Duodenal mucosa (tissue), 2 donors: Measurements from ENCODE around the gene KRTAP10-7.
"Not testable (repeated sequence)": the region's sequence is repeated elsewhere in the genome, so short reads cannot be mapped to it uniquely, and the experiment has no call there.

Experiments used
- H3K27ac ChIP-seq: one replicate; pipeline ENCODE4 v1.7.0; 2013; ENCODE audit warnings: low read depth, low read length
- H3K27me3 ChIP-seq, 2 donors: one replicate each; pipeline ENCODE4 v1.7.0; 2013; ENCODE audit warnings: low read length in 2 of 2, control low read depth in 1 of 2; ENCODE audit not compliant: insufficient read depth in 2 of 2, control insufficient read depth in 1 of 2
- H3K36me3 ChIP-seq, 2 donors: one replicate each; pipeline ENCODE4 v1.7.0; 2013; ENCODE audit warnings: low read length in 2 of 2, control low read depth in 1 of 2; ENCODE audit not compliant: insufficient read depth in 2 of 2, control insufficient read depth in 1 of 2
- H3K4me1 ChIP-seq, 2 donors: one replicate each; pipeline ENCODE4 v1.7.0; 2013; ENCODE audit warnings: low read length in 2 of 2, control low read depth in 1 of 2; ENCODE audit not compliant: insufficient read depth in 2 of 2, control insufficient read depth in 1 of 2
- H3K4me3 ChIP-seq, 2 donors: one replicate each; pipeline ENCODE4 v1.7.0; 2013; ENCODE audit warnings: low read length in 2 of 2, low read depth in 1 of 2
- H3K9ac ChIP-seq, 2 donors: one replicate each; pipeline ENCODE4 v1.7.0; 2013; ENCODE audit warnings: low read length in 2 of 2, low read depth in 1 of 2
- H3K9me3 ChIP-seq, 2 donors: one replicate each; pipeline ENCODE4 v1.7.0; 2013; ENCODE audit warnings: low read length in 2 of 2, control low read depth in 1 of 2; ENCODE audit not compliant: control insufficient read depth in 1 of 2

Gene KRTAP10-7

GRCh38 chr21:44601091-44601490 is 694 bp downstream of the KRTAP10-7 start:
- H3K4me3 ChIP-seq, H3K9me3 ChIP-seq, H3K4me1 ChIP-seq, H3K27ac ChIP-seq, H3K9ac ChIP-seq, H3K36me3 ChIP-seq: not testable (repeated sequence)
- peaks cover 5 to 21% of the 10 kb centered on the region in 2 donors for H3K27me3 ChIP-seq

- peaks cover 5 to 21% of the 10 kb centered on the region in 2 donors for H3K27me3 ChIP-seq
- H3K9me3 ChIP-seq, result no peaks in the 10 kb centered on the region
- H3K27ac ChIP-seq, result no peak overlapping the region
- no peaks in the 10 kb centered on the region for H3K36me3 ChIP-seq
- no peak overlapping the region for H3K4me3 ChIP-seq
- H3K4me1 ChIP-seq, result no peaks in the 10 kb centered on the region
- no peak overlapping the region for H3K9ac ChIP-seq
Measured at GRCh38 chr21:44601596-44602462, 1.4 kb downstream of the KRTAP10-7 start.

- Histone ChIP-seq H3K9me3 (no peaks in the 10 kb centered on the region), H3K27me3 (peaks cover 5 to 21% of the 10 kb centered on the region in 2 donors), H3K9ac (no peak overlapping the region), H3K36me3 (no peaks in the 10 kb centered on the region), H3K4me3 (no peak overlapping the region), H3K4me1 (no peaks in the 10 kb centered on the region), H3K27ac (no peak overlapping the region)
Measured at GRCh38 chr21:44602463-44602850, 2.1 kb downstream of the KRTAP10-7 start.

- no peaks in the 10 kb centered on the region for H3K9me3 ChIP-seq
- no peak overlapping the region for H3K27ac ChIP-seq
- H3K36me3 ChIP-seq, result no peaks in the 10 kb centered on the region
- H3K4me1 ChIP-seq, result no peaks in the 10 kb centered on the region
- peaks cover 5 to 21% of the 10 kb centered on the region in 2 donors for H3K27me3 ChIP-seq
- H3K4me3 ChIP-seq, result no peak overlapping the region
- no peak overlapping the region for H3K9ac ChIP-seq
Measured at GRCh38 chr21:44603109-44603875, 2.9 kb downstream of the KRTAP10-7 start.

GRCh38 chr21:44603911-44604310 is 3.5 kb downstream of the KRTAP10-7 start:
- H3K36me3 ChIP-seq, result no peaks in the 10 kb centered on the region
- H3K9ac ChIP-seq, result no peak overlapping the region
- H3K4me3 ChIP-seq, result no peak overlapping the region
- no peaks in the 10 kb centered on the region for H3K9me3 ChIP-seq
- H3K27me3 ChIP-seq, result peaks cover 5 to 21% of the 10 kb centered on the region in 2 donors
- H3K4me1 ChIP-seq, result no peaks in the 10 kb centered on the region
- H3K27ac ChIP-seq, result no peak overlapping the region

- Histone ChIP-seq H3K4me1 (no peaks in the 10 kb centered on the region), H3K9me3 (peaks cover 5 to 7% of the 10 kb centered on the region in 2 donors), H3K9ac (no peak overlapping the region)
Measured at GRCh38 chr21:44606495-44606894, 6.1 kb downstream of the KRTAP10-7 start.

GRCh38 chr21:44609193-44609592 is 8.8 kb downstream of the KRTAP10-7 start:
- Histone ChIP-seq H3K9me3 (peaks cover 5 to 7% of the 10 kb centered on the region in 2 donors), H3K36me3 (no peaks in the 10 kb centered on the region), H3K27me3 (no peaks in the 10 kb centered on the region), H3K9ac (no peak overlapping the region), H3K27ac (no peak overlapping the region), H3K4me1 (no peaks in the 10 kb centered on the region), H3K4me3 (no peak overlapping the region)

More at GRCh38 chr21:44606495-44606894, 6.1 kb downstream of the KRTAP10-7 start:
- H3K4me3 ChIP-seq, result no peak overlapping the region
- peaks cover 5 to 7% of the 10 kb centered on the region in 2 donors for H3K27me3 ChIP-seq
- H3K27ac ChIP-seq, result no peak overlapping the region
- H3K36me3 ChIP-seq, result no peaks in the 10 kb centered on the region

- not testable (repeated sequence) for H3K27ac ChIP-seq, H3K4me1 ChIP-seq, H3K36me3 ChIP-seq, H3K9me3 ChIP-seq, H3K4me3 ChIP-seq, H3K27me3 ChIP-seq, H3K9ac ChIP-seq
Measured at GRCh38 chr21:44610157-44610843, 9.9 kb downstream of the KRTAP10-7 start.

- H3K27ac ChIP-seq, result no peak overlapping the region
- H3K4me3 ChIP-seq, result no peak overlapping the region
- H3K27me3 ChIP-seq, result no peaks in the 10 kb centered on the region
- no peaks in the 10 kb centered on the region for H3K36me3 ChIP-seq
- H3K9ac ChIP-seq, result no peak overlapping the region
- H3K9me3 ChIP-seq, result peaks cover 5 to 7% of the 10 kb centered on the region in 2 donors
- H3K4me1 ChIP-seq, result no peaks in the 10 kb centered on the region
Measured at GRCh38 chr21:44611551-44611950, 11.2 kb downstream of the KRTAP10-7 start.

GRCh38 chr21:44612029-44612486 is 11.7 kb downstream of the KRTAP10-7 start, which contains the start of gene KRTAP10-8:
TSS of gene KRTAP10-8 (plus strand) at chr21:44612079. CDS start at chr21:44612101, 22 bp downstream.
- no peak within 1 kb of the TSS for H3K9ac ChIP-seq
- H3K4me1 ChIP-seq, result no peaks in the 10 kb centered on the region
- no peak within 1 kb of the TSS for H3K4me3 ChIP-seq
- H3K36me3 ChIP-seq, result no peaks in the 10 kb centered on the region
- H3K27ac ChIP-seq, result no peak within 1 kb of the TSS
- peaks cover 5 to 7% of the 10 kb centered on the region in 2 donors for H3K9me3 ChIP-seq
- no peaks in the 10 kb centered on the region for H3K27me3 ChIP-seq
